Mucosa of stomach (tissue), 1 donor: ENCODE data around the gene DISP3.

Experiments
- H3K27me3 ChIP-seq: one replicate; pipeline ENCODE4 v1.7.0; 2013; ENCODE audit warnings: mild to moderate bottlenecking, low read length; ENCODE audit not compliant: control insufficient read depth, insufficient read depth
- H3K36me3 ChIP-seq: one replicate; pipeline ENCODE4 v1.7.0; 2013; ENCODE audit warnings: low read length; ENCODE audit not compliant: control insufficient read depth, insufficient read depth
- H3K4me1 ChIP-seq: one replicate; pipeline ENCODE4 v1.7.0; 2013; ENCODE audit warnings: mild to moderate bottlenecking, low read length; ENCODE audit not compliant: control insufficient read depth, insufficient read depth
- H3K4me3 ChIP-seq: one replicate; pipeline ENCODE4 v1.7.0; 2013; ENCODE audit warnings: low read length
- H3K9ac ChIP-seq: one replicate; pipeline ENCODE4 v1.7.0; 2013; ENCODE audit warnings: mild to moderate bottlenecking, low read length, moderate library complexity
- H3K9me3 ChIP-seq: one replicate; pipeline ENCODE4 v1.7.0; 2013; ENCODE audit warnings: mild to moderate bottlenecking, low read length, moderate library complexity; ENCODE audit not compliant: control insufficient read depth
- donor health status: Pancreatic carcinoma.

Gene DISP3

DNA sequence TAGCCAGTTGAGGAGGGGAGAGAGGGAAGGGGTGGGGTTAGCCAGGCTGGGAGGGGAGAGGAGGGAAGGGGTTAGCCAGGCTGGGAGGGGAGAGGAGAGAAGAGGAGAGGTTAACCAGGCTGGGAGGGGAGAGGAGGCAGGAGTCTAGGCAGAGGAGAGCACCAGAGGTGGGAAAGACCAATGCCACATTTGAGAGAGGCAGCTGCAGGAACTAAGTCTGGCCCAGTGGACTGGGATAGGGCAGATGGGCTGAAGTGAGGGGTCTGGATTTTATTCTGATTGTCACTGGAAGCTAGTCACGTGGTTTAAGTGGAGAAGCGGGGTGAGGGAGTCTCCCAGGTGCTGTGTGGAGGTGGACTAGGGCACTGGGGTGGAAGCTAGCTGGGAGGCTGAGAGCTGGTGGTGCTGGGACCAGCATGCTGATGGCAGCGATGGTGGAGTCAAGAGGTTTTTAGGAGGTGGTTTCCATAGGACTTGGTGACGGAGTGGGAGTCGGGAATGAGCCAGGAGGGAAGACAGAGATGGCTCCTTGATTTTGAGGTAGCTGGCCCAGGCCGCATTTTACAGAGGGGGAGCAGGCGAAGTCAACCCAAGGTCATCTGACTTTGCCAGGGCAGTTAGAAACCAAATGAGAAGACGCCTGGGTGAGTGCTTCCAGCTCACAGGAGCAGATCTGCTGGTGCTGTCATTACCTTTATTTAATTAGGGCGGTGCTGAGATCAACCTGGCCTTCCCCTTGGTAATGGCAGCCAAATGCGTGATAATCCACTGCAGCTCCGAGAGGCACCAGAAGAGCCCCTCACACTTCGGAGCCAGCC, 42.8 kb downstream of the DISP3 start:
- Histone ChIP-seq H3K4me3 (no peak overlapping the region), H3K9me3 (no peaks in the 10 kb centered on the region), H3K27me3 (no peaks in the 10 kb centered on the region), H3K9ac (no peak overlapping the region), H3K36me3 (no peaks in the 10 kb centered on the region), H3K4me1 (no peaks in the 10 kb centered on the region)

DNA sequence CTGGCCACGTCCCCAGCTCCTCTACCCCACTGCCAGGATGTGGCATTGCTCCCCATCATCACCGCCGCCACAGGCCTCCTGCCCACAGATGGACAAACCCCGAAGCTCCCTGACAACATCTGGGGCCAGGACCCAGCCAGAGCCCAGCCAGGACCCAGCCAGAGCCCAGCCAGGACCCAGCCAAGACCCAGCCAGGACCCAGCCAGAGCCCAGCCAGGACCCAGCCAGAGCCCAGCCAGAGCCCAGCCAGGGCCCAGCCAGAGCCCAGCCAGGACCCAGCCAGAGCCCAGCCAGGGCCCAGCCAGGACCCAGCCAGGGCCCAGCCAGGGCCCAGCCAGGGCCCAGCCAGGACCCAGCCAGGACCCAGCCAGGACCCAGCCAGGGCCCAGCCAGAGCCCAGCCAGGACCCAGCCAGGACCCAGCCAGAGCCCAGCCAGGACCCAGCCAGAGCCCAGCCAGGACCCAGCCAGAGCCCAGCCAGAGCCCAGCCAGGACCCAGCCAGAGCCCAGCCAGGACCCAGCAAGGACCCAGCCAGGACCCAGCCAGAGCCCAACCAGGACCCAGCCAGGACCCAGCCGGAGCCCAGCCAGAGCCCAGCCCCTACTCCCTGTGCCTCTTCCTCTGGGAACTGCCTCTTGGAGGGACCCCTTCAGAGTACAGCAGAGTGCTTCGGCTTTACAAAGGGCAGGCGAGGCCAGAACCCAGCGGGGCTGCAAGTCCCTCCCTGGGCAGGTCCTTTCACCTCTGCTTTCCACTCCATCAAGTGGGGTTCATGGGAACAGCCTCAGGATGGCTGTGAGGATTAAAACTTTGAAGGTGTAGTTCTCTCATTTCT, 43.7 kb downstream of the DISP3 start:
- H3K9ac ChIP-seq = no peak overlapping the region
- H3K4me3 ChIP-seq = no peak overlapping the region
- no peaks in the 10 kb centered on the region for H3K27me3 ChIP-seq
- no peaks in the 10 kb centered on the region for H3K4me1 ChIP-seq
- H3K9me3 ChIP-seq = no peaks in the 10 kb centered on the region
- H3K36me3 ChIP-seq = no peaks in the 10 kb centered on the region

DNA sequence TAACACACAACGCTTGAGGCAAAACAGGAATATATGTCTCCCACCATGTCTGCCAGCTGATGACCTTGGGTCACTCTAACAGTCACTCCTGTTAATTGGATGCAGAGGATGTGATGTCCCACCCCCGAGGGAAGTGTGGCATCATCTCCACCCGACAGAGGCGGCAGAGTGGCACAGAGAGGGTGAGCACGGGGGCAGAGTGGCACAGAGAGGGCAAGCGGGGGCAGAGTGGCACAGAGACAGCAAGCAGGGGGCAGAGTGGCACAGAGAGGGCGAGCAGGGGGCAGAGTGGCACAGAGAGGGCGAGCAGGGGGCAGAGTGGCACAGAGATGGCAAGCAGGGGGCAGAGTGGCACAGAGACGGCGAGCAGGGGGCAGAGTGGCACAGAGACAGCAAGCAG, 44.3 kb downstream of the DISP3 start:
- no peaks in the 10 kb centered on the region for H3K4me1 ChIP-seq
- H3K9ac ChIP-seq = no peak overlapping the region
- H3K9me3 ChIP-seq = no peaks in the 10 kb centered on the region
- no peaks in the 10 kb centered on the region for H3K36me3 ChIP-seq
- no peaks in the 10 kb centered on the region for H3K27me3 ChIP-seq
- no peak overlapping the region for H3K4me3 ChIP-seq

DNA sequence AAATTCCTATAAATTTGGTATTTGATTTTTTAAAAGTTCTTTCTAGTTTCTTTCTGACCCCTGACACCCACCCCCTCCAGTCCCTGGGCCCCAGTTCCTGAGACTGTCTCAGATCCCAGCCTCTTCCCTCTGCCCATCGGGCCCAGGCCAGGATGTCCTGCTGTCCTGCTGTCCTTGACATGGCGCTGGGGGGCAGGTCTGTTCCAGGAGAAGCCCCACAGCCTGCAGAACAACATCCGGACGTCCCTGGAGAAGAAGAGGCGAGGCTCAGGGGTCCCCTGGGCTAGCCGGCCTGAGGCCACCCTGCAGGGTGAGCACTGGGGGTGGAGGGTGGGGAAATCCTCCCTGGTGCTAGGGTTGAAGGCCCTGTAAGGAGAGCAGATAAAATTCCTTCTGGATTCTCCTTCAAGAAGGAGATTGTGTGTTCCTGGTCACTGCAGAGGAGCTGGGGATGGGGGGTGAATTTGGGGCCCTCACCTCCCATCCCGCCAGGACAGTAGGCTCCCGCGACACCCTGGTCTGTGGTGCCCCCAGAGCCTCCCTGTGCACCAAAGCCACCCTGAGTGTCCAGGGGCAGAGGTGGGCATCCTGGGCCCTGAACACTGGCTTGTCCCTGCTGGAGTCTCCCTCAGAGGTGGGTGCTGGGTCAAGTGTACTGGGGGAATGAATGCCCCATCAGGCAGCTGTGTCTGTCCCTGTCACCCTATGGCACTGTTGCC, 45.0 kb downstream of the DISP3 start:
- H3K4me1 ChIP-seq = no peaks in the 10 kb centered on the region
- H3K4me3 ChIP-seq = no peak overlapping the region
- no peaks in the 10 kb centered on the region for H3K27me3 ChIP-seq

DNA sequence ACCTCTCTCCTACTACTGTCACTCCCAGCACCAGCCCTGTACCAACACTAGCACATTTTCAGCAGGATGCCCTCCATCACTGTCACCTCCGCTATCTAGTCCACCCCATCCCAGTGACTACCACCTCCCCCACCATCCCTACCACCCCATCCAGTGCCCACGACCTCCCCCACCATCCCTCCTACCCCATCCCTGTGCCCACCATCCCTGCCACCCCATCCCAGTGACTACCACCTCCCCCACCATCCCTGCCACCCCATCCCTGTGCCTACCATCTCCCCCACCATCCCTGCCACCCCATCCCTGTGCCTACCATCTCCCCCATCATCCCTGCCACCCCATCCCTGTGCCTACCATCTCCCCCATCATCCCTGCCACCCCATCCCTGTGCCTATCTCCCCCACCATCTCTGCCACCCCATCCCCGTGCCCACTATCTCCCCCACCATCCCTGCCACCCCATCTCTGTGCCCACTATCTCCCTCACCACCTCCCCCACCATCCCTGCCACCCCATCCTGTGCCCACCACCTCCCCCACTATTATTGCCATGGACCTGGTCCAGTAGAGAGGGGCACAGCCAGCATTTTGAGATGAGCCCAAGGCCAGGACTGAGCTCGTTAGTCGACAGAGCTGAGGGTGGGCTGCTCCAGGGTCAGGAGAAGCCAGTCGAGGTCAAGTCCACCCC, 45.7 kb downstream of the DISP3 start:
- Histone ChIP-seq H3K9me3 (no peaks in the 10 kb centered on the region), H3K27me3 (no peaks in the 10 kb centered on the region), H3K9ac (no peak overlapping the region), H3K4me1 (no peaks in the 10 kb centered on the region), H3K36me3 (no peaks in the 10 kb centered on the region), H3K4me3 (no peak overlapping the region)

More for the DNA sequence above, 45.0 kb downstream of the DISP3 start:
- no peak overlapping the region for H3K9ac ChIP-seq
- no peaks in the 10 kb centered on the region for H3K9me3 ChIP-seq
- no peaks in the 10 kb centered on the region for H3K36me3 ChIP-seq

DNA sequence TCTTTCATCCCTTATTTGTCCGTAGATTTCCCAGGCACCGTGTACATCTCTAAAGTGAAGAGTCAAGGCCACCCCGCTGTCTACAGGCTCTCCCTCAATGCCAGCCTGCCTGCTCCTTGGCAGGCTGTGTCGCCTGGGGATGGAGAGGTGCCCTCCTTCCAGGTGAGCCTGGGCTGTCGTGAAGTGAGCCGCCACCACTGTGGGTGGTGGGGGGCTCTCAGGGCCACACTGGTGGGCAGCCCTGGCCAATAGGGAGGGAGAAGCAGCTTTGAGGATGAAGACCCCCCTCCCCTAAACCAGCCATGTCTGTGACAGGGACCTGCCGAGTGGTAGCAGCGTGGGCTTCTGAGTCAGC, 46.2 kb downstream of the DISP3 start:
- no peaks in the 10 kb centered on the region for H3K36me3 ChIP-seq
- no peaks in the 10 kb centered on the region for H3K4me1 ChIP-seq
- no peak overlapping the region for H3K4me3 ChIP-seq
- no peaks in the 10 kb centered on the region for H3K9me3 ChIP-seq
- no peaks in the 10 kb centered on the region for H3K27me3 ChIP-seq
- H3K9ac ChIP-seq = no peak overlapping the region

DNA sequence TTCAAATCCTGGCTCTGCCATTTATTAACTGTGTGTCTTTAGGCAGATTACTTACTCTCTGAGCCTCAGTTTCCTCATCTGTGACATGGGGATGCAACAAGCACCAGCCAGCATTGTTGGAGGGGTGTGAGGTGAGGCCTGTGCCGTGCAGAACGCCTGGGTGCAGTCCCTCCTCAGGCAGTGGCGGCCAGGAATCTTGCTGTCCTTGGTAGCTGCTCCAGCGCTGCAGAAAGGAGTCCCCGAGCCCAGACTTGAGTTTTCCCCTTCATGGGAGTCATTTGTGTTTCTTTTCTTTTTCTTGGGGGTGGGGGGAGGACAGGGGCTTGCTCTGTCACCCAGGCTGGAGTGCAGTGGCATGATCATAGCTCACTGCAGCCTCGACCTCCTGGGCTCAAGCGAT, 46.6 kb downstream of the DISP3 start:
- Histone ChIP-seq H3K27me3 (no peaks in the 10 kb centered on the region), H3K4me1 (no peaks in the 10 kb centered on the region), H3K4me3 (no peak overlapping the region), H3K9me3 (no peaks in the 10 kb centered on the region), H3K9ac (no peak overlapping the region), H3K36me3 (no peaks in the 10 kb centered on the region)

DNA sequence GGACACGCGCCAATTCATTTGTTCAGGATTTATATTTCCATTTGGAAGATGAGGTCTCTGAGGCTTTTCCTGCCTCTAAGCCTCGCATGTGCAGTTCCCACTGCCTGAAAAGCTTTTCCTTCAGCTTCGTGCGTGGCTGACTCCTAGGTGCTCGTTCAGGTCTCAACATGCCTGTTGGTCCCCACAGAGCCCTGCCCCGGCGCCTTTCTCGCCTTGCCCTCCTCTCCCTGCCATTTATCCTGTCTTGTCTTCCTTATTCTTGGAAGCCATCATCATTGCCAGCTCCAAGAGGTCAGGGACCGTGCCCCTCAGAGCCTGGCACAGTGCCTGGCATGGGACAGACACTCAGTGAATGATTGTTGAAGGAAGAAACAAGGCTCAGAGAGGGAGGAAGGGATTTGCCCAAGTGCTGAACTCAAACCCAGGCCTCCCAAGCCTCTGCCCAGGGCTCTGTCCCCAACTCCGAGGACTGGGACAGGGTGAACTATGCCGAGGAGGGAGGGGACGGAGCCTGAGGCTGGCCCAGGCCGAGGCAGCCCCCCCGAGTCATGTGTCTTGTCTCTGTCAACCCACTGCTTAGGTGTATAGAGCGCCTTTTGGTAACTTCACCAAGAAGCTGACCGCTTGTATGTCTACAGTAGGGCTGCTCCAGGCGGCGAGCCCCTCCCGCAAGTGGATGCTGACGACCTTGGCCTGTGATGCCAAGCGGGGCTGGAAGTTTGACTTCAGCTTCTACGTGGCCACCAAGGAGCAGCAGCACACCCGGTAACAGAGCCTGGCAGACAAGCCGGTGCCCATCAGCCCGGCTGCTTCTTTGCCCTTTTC, 47.3 kb downstream of the DISP3 start:
- H3K4me1 ChIP-seq = no peaks in the 10 kb centered on the region
- no peak overlapping the region for H3K4me3 ChIP-seq
- H3K9me3 ChIP-seq = no peaks in the 10 kb centered on the region
- H3K9ac ChIP-seq = no peak overlapping the region
- no peaks in the 10 kb centered on the region for H3K36me3 ChIP-seq
- H3K27me3 ChIP-seq = no peaks in the 10 kb centered on the region

DNA sequence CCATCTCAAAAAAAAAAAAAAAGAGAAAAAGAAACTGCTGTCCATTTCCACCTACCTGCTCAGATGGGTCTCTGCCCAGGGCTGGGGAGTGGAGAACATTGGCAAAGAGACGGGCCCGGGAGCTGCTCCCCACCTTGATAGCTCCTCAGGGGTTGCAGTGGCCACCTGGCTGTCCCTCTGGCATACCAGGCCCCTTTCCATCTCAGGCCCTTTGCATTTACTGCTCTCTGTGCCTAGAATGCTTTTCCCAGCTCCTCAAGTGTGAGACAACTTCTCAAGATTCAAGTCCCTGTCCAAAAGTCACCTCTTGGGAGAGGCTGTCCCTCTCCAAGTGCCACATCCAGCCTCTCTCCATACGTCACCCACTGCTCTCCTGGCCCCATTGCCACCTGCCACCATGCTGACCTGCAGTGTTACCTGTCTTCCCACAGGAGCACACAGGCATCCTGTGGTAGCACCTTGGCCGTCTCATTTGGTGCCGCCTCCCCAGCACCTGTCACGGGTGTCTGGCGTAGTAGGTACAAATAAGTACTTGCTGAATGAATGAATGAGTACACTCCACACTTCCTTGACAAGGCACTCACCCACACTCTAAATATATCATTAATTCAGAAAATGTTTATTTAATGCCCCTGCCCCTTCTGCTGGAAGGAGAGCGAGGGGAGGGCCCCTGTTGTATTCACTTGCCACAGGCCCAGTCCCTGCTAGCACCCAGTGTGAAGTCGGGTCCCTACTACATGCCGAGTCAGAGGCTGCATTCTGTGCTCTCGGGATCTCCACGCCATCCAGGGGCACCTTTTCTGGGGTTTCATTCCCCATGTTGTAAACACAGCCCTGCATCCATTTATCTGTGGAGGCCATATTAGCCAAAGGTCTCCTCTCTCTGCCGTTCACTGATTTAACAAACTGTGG, 48.8 kb downstream of the DISP3 start:
- no peaks in the 10 kb centered on the region for H3K27me3 ChIP-seq
- H3K4me1 ChIP-seq = no peaks in the 10 kb centered on the region

DNA sequence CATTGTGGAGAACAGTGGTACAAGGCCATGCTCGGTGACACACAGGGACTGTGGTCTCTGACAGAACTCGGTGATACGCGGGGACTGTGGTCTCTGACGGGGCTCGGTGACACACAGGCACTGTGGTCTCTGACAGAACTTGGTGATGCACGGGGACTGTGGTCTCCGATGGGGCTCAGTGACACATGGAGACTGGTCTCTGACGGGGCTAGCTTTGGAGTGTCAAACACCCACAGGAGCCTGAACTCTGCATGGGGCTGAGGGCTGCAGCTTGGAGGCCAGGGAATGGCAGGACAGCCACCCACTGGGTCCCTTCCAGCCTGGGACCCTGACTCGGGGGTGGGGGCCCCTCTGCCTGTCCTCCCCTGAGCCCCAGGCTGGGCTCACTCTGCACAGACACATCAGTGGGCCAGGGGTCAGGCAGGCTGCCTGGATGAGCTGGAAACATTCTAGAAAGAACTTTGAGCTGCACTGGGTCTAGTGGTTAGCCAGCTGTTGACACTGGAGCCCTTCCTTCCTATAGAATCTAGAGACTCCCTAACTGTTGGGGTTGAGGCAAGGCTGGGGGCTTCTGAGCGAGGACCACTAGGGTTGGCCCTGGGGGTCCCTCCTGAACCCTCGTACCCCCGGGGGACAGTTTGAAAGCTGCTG, 49.8 kb downstream of the DISP3 start:
- Histone ChIP-seq H3K36me3 (no peaks in the 10 kb centered on the region), H3K4me3 (no peak overlapping the region), H3K27me3 (no peaks in the 10 kb centered on the region), H3K9me3 (no peaks in the 10 kb centered on the region), H3K4me1 (no peaks in the 10 kb centered on the region), H3K9ac (no peak overlapping the region)

More for the DNA sequence above, 48.8 kb downstream of the DISP3 start:
- Histone ChIP-seq H3K4me3 (no peak overlapping the region), H3K9ac (no peak overlapping the region), H3K36me3 (no peaks in the 10 kb centered on the region), H3K9me3 (no peaks in the 10 kb centered on the region)
